AML-193 (cell line): ENCODE data around the gene CEACAM19.
A peak's percentile ranks its signal among the peaks of the same experiment; 100 is the strongest.
"Not testable (repeated sequence)": the region's sequence is repeated elsewhere in the genome, so short reads cannot be mapped to it uniquely, and the experiment has no call there.

Experiments used
- DNase-seq, 2 experiments: peaks; one replicate each; lab custom pipeline; 2025; lab: John Stamatoyannopoulos, UW

CEACAM19 gene

DNA sequence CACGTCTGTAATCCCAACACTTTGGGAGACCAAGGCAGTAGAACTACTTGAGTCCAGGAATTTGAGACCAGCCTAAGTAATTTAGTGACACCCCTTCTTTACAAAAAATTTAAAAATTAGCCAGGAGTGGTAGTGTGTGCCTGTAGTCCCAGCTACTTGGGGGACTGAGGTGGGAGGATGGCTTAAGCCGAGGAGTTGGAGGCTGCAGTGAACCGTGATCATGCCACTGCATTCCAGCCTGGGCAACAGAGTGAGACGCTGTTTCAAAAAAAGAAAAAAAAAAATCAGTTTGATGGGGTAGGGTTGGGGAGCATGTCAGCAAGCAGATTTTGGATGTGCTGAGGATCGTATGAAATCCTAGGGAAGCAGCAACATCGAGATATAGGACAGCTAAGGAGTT lies 4.2 kb downstream of the CEACAM19 start:
- DNase-seq = no peak

DNA sequence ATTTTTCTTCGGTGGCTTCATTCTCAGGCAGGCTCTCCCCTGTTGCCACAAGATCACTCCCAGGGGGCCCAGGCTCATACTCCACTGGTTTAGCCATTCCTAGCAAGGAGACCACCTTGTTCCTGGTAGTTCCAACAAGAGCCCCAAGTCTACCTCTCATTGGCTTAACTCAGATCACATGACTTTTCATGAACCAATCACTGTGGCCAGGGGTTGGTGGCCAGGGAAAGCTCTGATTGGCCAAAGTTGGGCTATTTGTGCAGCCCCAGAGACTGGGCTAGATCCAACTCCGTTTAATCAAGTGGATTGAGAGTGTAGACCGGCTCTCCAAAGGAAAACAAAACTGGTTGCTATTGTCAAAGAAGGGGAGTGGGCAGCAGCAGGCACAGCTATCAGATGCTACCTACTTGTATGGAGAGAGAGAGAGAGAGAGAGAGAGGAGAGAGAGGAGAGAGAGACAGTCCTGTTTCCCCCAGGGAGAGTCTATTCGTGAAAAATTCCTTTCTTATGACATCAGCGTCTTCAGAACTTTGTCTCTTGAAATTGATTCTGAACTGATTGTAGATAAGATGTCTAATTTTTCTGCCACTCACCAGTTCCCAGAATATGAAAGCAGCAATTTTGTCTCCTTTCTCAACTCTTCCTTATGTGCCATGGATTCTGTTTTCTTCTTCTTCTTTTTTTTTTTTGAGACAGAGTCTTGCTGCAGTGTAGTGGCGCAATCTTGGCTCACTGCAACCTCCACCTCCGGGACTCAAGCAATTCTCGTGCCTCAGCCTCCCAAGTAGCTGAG lies 5.9 kb downstream of the CEACAM19 start:
- peak in 1 of 2 experiments; percentile 5 for DNase-seq

DNA sequence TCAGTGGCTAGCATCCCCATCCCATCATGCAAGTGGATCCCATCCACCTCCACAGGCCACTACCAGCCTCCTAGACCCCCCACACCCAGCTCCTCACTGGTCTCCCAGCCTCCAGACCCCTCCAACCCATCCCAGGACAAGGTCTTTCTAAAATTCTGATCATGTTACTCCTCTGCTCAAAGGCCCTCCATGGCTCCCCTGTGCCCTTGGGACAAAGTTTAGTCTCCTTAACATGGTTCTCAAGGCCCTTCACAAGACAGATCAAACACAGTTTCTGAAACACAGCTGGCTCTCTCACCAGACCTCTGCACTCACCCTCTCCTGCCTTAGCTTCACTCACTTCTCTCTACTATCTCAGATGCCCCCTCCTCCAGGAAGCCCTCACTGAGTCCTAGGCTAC lies 9.3 kb downstream of the CEACAM19 start:
- DNase-seq = no peak

DNA sequence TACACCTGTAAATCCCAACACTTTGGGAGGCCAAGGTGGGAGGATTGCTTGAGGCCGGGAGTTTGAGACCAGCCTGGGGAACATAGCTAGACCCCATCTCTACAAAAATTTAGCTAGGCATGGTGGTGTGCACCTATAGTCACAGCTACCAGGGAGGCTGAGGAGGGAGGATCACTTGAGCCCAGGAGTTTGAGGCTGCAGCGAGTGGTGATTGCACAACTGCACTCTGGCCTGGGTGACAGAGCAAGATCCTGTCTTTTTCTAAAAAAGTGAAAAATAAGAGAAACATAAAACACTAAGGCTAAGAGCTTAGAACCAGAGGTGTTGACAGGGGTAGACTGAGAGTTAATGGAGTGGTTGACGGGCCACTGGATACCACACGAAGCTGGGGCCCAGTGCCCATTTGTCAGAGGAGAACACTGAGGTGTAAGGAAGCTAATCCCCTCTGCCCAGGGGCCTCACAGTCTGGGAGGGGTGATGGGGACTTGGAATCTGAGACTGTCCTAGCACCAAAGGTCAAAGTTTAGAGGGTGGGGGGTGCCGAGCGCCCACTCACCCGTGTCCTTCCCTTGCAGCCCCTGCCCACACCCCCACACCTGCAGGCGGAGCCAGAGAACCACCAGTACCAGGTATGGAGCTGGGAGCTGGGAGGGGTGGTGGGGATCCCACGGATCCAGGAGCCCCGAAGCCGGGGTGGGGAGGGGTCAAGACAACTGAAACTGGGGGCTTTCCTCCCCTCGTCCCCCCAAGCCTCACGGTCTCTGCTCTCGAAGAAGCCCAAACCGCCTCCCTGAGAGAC lies 10.9 kb downstream of the CEACAM19 start:
- no peak for DNase-seq

DNA sequence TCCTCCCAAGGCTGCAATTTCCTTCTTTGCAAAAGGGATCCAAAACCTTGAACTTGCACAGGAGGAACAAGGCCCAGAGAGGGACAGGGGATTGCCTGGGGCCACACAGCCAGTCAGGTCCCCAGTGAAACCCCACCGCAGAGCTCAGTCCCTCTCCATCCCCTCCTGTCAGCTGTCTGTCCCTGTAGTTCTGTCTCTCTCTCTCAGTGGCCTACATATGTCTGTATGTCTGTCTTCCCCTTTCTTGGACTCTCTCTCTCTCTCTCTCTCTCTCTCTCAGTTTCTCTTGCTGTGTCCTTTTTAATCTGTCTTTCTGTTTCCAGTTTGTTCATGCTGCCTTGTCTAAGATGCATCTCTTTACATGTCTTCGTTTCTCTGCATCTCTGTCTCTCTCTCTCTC lies 11.5 kb downstream of the CEACAM19 start:
- DNase-seq = no peak

DNA sequence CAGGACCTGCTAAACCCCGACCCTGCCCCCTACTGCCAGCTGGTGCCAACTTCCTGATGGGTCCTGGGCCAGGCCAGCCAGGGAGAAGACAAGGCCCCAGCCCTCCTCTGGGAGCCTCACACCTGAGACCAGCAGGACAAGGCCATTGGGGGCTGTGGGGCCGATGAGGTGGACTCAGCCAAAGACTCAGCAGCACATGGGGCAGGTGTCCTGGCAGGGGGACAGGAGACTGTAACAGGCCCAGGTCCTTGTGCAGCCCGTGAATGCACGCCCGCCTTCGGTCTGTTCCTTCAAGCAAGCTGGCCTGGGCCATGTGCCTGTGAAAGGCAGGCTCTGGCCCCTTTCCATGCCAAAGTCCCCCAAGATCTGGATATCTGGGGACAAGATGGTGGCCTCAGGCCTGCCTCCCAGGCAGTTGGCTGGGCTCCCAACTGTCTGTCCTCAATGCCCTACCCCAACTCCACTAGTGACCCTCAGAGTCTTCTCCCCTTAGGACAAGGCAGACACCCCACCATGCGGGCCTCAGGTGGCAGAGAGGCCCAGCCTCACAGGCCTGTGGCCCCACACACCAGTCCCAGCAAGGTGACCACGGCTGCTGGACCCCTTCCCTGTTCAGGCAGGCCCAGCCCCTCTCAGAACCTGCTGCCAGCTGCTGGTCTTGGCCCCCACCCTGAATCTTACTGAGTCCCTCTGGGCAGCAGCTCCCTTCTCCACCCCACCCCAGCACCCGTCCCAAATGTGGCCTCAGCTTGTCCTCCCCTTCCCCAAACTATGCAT lies 12.3 kb downstream of the CEACAM19 start:
- DNase-seq = no peak

DNA sequence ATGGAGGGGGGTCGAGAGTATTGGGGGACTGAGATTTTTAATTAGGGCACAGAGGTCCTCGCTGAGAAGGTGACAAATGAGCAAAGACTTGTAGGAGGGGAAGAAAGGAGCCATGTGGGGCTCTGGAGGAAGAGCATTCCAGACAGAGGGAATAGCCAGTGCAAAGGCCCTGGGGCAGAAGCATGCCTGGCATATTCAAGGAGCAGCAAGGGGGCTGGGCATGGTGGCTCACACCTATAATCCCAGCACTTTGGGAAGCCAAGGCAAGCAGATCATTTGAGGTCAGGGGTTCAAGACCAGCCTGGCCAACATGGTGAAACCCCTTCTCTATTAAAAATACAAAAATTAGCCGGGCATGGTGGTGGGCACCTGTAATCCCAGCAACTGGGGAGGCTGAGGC lies 13.1 kb downstream of the CEACAM19 start:
- DNase-seq = not testable (repeated sequence)

DNA sequence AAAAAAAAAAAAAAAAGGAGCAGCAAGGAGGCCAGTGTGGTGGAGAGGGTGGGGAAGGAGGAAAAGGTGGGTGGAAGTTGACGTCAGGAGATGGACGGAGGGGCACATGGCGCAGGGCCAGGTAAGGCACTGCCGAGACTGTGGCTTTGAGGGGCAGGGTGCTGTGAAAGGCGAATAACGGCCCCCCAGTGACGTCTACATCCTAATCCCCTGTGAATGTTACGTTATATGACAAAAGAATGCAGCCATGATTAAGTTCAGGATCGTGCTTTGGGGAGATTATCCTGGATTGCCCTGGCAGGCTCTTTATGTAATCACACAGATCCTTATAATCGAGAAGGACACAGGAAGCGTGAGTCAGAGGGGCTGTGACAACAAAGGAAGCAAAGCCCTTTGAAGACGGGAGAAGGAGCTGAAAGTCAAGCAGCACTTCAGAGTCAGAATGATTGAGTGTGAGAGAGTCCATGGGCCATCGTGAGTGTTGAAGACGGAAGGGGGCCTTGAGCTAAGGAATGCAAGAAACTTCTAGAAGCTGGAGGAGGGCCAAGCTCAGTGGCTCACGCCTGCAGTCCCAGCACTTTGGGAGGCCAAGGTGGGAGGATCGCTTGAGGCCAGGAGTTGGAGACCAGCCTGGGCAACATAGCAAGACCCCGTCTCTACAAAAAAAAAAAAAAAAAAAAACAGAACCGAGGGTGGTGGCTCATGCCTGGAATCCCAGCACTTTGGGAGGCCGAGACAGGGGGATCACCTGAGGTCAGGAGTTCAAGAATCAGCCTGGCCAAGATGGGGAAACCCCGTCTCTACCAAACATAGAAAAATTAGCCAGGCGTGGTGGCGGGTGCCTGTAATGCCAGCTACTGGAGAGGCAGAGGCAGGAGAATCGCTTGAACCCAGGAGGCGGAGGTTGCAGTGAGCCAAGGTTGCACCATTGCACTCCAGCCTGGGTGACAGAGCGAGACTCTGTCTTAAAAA lies 13.9 kb downstream of the CEACAM19 start:
- DNase-seq = no peak

DNA sequence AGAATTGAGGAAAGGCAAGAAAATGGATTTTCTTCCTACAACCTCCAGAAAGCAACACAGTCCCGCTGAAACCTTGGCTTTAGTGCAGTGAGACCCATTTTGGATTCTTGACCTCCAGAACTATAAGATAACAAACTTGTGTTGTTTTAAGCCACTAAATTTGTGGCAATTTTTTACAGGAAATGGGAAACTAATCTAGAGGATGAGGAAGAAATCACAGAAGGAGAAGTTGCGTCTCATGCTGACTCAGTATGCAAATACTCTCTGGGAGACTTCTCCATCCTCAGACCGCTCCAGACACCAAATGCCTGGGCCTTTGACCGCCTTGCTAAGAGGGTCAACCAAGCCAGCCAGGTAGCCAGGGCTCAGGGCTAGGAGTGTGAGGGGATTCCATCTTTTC lies 14.6 kb downstream of the CEACAM19 start:
- DNase-seq = peak; percentile 20 to 33

DNA sequence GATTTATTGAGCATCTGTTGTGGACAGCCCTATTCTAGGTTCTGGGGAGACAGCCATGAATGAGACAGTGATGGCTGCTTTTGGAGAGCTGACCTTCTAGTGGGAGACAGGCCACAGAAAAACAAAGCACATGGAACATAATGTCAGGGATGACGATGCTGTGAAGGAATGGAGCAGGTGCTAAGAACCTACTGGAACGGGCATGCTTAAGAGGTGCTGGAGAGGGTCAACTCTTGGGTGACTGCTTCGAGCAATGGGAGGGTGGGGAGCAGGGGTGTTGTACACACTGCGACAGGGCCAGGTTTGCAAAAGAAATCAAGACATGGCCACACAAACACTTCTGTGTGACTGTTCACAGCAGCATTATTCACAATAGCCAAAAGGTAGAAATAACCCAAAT lies 15.6 kb downstream of the CEACAM19 start:
- no peak for DNase-seq

DNA sequence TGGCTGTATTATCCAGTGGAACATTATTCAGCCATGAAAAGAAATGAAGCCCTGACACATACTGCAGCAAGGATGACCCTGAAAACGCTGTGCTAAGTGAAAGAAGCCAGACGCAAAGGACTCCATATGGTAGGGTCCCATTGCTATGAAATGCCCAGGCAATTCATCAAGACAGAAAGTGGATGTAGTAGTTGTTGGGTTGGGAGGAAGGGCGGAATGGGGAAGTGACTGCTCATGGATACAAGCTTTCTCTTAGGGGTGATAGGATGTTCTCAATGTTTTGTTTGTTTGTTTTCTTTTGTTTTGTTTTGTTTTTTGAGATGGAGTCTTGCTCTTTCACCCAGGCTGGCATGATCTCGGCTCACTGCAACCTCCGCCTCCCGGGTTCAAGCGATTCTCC lies 16.6 kb downstream of the CEACAM19 start:
- DNase-seq = peak in 1 of 2 experiments; percentile 0

DNA sequence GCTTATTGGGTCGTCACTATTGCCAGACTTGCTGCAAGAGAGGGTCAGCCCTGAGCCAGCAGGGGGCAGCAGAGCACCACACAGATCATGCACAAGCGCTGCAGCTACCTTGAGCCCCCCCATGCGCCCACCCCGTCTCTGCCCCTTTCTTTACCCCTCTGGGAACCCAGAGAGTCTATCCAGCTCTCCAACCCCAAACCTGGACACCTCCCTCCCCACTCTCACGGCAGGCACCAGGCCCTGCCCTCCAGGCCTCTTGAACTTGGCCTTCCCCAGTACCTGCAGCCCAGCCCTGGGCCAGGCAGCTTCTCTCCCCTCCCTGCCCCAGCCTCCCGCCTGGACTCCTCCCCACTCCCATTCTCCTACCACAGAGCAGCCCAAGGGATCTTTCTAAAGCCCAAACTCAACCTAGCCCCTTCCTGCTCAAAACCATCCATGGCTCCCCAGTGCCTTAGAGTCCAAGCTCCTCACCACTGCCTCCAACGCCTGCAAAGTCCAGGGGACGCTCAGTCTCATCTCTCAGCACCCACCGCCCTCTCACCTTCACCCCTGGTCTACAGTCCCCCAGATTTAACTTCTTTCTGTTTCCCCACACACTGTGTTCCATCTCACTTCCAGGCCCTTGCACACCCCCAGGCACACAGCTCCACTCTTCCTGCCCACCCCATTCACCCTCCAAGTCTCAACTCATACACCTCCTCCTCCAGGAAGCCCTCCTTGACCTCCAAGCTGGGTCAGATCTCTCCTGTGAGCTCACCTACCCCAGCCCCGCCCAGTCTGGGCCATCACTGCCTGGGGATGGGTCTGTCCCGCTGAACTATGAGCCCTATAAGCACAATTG lies 18.2 kb downstream of the CEACAM19 start:
- peak; percentile 39 to 54 for DNase-seq

DNA sequence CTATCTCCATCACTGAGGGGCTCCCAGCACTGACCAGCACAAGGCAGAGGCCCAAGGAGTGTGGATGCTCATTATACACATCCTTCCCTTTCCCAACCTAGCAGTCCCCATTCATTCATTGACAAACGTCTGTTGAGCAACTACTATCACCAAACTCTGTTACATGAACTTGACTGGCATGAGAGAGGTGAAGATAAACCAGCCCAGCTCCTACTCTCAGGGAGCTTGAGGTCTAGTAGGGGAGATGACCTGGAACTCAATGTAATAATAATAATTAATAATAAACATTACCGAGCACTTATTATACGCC lies 18.8 kb downstream of the CEACAM19 start:
- DNase-seq = no peak

DNA sequence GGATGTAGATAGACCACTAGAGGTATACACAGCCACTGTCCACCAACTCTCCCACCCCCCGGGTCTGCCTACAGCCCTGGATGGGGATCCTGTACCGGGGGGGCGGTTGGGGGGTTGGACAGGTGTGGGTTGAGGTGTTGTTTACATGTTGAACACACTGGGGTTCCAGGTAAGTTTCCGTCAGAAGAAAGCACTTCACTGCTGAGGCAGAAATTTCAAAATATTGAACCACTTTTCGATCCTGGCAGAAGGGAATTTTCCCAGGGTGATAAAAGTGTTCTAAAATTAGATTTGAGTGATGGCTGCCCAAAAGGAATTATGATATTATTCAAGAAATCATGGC lies 21.1 kb downstream of the CEACAM19 start:
- no peak for DNase-seq

DNA sequence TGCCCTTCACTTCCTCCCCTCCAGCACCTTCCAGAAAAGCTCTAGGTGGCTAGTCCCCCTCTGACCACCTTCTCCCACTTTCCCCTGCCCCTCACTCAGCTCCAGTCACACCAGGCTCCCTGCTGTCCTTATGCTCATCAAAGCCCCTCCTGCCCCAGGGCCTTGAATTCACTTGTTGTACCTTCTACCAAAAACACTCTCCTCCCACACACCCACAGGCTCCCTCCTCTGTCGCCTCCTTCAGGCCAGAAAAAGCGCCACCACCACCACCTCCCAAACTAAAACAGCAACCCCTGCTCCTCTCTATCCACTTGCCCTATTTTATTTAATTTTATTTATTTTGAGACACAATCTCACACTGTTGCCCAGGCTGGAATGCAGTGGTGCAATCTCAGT lies 22.9 kb downstream of the CEACAM19 start:
- DNase-seq = peak; percentile 5 to 16

DNA sequence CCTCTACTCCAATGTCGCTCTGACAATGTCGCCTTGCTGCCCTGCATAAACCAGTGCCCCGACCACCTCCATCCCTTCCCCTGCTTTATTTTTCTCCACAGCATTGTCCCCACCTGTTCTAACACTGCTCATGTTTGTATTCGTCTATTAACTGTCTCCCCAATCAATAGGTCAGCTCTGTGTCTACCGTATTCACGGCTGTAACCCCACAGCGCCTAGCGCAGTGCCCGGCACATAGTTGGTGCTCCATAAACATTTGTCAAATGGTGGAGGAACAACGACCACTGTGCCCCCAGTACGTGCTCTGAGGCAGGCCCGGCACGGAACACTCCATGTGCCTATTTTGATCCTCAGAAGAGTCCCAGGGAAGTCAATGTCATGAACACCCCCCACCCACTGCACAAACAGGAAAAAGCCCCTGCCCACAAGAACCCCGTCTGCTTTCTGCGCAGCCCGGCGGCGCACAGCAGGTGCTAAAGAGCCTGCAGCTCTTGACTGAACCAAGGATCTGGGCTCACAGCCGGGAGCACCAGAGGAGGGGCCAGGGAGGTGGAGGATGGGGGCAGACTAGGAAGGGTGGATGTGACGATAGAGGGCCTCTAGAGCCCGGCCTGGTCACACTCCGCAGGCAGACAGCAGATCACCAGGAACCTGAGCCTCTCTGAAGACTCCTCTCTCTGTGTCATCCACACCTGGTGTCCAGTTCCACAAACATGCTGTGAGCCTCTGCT lies 25.8 kb downstream of the CEACAM19 start:
- no peak for DNase-seq

DNA sequence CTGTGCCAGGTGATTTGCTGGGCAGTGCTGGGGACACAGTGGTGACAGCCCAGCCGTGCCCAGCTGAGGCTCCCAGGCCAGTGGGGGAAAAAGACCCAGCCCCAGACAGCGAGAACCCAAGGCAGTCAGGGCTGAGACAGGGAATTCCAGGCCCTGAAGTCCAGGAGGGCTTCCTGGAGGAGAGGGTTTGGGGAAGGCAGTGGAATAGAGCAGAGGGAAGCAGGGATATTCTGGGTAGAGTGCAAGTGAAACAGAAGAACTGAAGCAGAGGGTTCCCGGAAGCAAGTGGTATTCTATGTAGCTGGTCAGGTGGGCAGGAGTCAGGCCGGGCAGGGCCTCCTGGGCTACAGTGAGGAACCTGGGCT lies 26.4 kb downstream of the CEACAM19 start:
- no peak for DNase-seq

DNA sequence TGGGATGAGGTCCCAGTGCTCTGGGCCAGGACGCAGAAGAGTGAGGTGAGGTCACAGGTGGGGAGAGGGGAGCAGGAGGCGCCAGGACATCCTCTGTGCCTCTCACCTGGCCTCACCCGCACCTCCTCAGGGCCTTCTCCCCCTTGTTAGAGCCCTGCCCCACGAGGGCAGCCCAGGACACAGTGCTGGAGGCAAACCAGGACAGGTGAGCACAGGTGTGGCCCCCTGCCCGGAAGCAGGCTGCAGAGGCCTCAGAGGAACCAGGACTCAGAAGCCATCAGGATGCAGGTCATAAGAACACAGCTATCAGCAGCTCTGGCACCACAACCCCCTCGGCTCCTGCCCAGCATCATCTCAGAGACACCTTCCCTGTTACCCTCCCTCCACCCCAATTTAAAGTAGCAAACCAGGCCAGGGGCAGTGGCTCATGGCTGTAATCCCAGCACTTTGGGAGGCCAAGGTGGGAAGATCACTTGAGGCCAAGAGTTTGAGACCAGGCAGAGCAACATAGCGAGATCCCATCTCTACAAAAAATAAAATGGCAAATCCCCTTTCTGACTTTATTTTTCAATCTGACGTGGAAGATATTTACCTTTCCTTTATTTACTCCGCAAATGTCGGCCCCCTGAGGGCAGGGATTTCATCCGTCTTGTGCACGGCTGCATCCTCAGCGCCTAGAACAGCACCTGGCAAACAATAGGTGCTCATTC lies 27.4 kb downstream of the CEACAM19 start, which contains the start of gene CEACAM16:
CEACAM16 (plus strand) TSS at position 660 of the 710 bp plus-strand sequence. CDS start 2,306 bp downstream, outside the sequence.
- DNase-seq = no peak

DNA sequence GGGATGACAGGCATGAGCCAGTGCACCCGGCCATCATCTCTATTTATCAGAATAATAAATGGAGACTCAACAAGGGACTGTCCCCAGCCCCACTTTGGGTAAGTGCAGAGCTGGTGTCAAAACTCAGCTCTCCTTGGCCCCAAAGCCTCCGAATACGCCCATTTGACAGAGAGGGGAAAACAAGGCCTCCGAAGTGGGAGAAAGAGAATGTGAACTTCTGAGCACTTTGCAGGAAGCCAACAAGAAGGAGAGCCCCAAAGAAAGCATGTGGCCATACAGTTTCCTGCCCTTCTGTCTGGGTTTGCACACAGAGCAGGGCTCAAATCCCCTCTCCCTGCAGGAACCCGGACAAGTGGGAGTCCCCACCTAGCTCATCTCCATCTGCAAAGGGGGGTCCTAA lies 29.3 kb downstream of the CEACAM19 start:
- DNase-seq = no peak
